ENCODE results near the gene PEPD.

The PEPD gene

DNA sequence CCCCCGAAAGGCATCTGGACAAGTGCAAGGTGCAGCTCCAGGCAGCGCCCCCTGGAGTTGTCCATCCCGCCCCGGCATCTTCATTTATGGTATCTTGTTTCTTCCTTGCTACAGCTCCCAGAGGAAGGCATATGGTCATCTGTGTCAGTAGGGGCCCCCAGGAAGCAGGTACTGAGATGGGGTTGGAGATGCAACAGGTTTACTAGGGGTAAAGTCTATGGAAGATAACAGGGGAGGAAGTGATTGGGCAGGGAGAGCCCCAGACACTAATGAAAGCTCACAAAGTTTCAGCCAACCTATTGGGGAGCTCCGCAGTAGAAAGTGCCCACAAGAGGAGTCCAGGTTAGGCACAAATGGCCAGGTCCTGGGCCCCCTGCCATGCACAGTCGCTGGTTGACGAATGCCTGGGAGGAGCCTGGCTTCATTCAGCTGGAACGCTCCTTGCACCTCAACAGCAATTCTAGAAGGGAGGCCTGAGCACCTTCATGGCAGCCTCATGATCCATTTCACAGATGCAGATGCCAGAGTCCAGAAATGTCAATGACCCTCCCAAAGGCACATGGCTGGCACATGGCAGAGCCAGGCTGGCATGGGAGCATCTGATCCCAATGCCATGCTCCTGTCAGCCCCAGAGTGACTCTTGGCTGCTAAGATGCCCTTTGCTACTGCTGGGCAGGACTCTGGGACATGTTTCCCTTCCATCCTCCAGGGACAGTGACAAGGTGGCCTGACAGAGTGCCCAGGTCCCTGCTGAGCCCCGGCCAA is 23.8 kb upstream of the PEPD start:
- no peak for DNase-seq

DNA sequence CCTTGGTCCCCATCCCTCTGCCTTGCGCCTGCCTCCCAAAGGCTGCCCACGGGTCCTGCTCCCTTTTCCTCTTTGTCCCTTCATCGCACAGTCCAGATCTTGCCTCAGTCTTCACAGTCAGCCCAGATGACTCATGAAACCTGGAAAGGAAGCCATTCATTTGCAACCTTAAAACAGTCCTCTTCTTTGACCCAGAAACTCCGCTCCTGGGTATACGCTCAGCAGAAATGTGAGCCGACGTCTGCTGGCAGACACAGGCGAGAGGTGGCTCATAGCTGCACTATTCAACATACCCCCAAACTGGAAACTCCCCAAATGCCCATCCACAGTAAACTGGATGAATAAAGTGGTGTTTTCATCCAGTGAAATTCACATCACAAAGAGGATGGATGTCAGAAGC is 13.6 kb upstream of the PEPD start:
- DNase-seq: no peak

DNA sequence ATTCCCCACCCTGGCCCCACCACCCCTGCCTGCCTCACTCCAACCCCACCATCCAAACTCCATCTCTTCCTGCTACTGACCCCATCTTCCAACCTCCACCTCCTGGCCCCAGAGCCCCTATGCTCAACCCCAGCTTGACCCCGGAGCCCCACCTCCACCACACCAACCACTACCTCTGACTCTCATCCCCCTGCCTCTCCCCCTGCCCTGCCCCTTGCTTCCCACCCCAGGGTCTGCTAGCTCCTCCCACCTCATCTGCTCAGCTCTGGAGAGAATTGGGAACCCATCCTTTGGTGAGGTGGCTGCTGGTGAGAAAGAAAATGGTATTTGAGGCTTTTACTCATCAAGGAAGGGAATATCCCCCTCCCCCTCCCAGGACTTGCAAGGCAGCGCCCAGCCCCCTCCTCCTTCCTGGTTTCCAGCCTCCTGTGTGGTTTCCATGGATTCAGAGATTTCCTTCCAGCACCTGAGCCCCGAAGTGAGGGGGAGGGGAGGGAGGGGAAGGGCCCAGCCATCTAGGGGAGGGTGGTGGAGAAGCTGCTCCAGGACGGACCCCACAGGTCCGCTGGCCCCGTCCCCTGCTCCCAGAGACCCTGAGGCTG is 11.4 kb upstream of the PEPD start:
- DNase-seq: no peak

DNA sequence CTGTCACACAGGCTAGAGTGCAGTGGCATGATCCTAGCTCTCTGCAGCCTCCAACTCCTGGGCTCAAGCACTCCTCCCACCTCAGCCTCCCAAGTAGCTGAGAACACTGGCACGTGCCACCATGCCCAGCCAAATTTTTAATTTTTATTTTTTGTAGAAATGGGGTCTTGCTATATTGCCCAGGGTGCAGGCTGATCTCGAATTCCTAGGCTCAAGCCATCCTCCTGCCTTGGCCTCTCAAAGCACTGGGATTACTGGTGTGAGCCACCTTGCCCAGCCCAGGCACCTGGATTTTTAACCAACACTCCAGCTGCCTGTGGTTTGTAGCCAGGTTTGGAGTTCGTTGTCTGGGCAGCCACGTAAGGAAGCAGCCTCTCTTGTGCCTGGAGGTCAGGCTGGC is 9.3 kb upstream of the PEPD start:
- no peak for DNase-seq

DNA sequence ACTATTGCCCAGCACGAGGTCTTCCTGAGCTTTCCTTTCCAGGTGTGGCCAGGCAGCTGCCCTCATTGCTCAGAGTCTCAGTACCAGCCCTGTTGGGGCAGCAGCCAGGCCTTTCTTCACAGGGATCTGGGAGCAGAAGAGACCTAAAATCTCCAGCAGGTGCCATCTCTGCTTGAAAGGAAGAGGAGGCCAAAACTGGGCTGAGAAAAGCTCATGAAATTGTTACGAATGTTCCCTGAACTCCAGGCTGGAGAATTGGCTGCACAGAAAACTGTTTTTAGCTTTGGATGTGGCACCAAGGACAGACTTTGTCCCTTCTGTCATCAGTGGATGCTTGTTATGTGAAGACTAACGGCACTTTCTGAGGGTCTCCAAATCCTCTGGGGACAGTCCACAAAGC is 8.7 kb upstream of the PEPD start:
- no peak for DNase-seq

DNA sequence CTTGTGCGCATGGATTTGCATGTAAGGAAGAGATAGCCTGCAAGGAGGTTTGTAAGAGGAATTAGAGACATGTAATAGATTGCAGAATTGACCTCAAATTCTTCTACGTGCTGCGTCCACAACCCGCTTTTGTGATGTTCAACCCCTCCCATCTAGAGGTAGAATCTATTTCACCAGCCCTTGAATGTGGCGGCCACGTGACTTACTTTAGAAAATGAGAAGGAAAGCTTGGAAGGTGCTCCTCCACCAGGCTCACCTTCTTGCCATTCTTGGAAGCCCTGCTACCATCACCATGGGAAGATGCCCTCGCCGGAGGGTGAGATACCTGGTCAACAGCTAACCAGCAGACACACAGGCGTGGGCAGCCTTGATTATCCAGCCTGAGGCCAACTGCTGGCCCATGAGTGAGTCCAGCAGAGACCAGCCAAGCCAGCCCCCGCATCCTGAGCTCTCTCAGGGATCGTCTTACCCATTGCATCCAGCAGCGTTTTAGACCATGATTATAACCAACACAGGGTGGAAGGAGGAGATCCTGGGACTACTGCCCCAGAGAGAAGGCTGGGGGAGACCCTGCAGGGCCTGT is 7.6 kb upstream of the PEPD start:
- DNase-seq: no peak

DNA sequence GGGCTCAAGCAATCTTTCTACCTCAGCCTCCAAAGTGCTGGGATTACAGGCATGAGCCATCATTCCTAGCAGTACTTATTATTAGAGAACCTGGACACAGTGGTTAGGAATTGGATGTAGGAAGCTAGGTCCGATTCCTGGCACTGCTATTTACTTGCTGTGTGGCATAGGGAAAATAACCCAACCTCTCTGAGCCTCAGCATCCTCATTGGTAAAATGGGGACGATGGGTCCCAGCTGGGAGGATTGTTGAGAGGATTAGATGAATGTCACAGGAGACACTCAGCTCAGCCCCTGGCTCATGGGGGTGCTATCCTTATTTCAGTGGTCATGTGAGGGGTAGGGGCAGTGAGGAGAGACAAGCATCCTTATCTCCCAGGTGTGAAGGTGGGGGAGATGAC is 6.8 kb upstream of the PEPD start:
- no peak for DNase-seq

DNA sequence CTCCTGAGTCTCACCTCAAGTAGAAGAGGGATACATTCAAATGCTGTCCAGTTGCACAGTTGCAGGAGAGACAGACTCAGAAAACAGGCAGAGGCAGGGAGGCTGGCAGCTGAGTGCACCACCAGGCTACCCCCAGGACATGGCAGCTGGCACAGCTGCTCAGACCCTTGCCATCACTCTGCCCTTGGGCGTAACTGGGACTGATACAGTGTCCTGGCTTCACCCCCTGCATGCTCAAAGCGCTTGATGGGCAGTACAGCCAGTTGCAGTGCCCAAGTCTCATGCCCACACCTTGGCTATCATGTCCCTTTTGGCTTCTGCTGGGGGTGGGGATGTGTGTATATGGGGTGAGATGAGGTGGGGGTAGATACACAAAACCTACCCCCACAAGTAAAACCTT is 5.5 kb upstream of the PEPD start:
- DNase-seq: no peak

DNA sequence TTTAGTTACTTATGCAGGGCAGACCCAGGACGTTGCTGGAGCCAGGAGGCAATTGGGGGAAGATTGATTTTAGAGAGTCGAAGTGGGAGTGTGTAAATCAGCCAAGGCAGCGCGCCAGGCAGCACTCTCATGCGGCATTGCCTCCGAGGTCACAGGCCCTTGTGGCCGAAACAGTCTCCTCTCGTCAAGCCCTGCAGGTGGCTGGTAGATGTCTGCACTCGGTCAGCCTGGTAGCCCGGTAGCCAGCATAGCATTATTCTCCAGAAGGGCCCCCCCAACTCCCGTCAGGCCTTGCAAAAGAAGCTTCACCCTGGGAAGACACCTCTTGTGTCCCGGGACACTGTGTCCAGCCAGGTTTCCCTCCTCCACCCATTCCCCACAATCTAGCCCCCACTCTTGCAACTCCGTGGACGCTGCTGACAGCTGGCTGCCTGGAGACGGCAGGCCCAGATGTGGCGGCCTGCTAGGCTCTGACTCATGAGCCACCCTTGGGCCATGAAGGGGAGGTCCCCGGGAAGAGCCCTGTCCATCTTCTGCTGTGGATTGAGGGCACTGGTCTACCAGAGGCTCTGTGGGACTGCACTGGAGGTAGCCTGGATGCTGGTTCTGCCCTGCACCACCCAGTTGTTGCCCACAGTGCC is 2.6 kb upstream of the PEPD start:
- DNase-seq: no peak

DNA sequence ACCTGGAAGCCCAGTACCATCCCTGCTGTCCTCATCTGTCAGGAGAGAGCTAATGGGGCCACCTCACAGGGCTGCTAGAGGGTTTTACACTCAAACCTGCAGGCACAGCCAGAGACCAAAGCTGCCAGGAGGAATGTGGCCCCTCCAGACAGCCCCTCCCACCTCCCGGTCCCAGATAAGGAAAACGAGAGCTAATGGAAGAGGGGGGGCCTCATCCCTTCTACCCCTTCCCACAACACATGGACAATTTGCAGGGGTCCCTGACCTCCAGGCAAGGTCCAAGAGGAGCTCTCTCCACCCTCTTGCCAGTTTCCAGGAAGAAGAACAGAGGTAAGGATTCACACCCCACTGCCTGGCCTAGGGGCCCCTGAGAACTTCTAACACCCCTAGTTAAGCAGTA is 1.6 kb upstream of the PEPD start:
- DNase-seq: no peak

DNA sequence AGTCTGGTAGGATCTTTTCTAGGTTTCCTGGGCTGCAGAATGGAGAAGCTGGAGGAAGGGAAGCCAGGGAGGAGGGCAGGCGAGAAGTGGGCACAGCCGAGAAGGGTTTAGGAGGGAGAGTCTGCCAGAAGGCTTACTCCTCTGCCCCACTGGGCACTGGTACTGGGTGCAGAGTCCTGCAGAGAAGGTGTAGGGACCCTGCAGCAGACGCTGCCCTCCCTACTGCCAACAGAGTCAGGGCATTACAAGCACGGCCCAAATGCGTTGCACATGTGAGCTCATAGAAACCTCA is 726 bp upstream of the PEPD start:
- DNase-seq: no peak

DNA sequence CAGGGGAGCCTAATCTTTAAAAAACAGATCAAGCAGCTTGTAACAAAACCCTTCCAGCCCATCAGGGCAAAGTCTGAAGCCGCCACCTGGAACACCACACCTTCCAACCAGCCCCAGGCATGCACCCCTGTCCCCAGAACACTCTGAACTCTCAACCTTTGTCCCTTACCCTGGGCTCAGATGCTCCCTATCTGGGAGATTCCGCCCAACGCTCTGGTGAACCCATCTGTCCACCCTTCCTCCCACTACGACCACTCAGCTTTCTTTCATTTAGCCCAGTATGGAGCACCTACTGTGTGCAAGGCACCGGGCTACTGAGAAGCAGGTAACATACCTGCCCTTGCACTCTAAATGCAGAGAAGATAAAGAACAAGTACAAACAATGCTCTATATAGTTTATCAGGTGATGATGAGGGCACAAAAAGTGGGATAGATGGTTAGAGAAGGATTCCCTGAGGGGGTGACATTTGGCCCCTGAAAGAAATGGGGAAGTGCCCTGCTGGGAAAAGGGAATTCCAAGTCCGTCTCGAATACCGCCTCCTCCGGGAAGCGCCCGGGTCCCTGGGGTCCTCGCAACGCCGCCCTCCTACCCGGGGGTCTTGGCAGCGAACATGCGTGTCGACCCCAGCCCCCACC is 629 bp downstream of the PEPD start:
- DNase-seq: no peak

DNA sequence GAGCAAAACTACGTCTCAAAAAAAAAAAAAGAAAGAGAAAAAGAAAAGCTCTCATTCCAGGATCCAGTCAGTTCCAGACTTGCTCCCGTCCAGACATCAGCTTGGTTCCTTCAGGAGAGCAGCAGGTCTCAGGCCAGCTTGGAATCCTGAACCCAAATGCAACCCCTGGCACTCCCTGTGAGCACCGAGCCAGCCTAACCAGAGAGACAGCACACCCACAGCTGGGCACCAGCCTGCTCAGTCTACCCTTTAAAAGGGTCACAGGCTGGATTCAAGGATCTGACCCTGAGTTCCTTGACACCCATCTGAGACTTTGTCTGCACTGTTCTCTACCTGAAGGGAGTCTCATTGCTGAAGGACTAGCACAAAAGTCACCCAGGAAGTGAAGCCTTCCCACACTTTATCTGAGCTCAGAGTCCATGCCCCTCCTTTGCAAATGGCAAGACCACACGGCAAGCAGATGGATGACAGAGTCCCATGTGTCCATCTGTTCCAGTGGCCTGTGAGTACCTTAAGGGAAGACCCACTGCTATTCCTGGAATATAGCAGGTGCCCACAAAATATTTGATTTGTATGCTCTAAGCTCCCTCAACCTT is 1.4 kb downstream of the PEPD start:
- DNase-seq: no peak

DNA sequence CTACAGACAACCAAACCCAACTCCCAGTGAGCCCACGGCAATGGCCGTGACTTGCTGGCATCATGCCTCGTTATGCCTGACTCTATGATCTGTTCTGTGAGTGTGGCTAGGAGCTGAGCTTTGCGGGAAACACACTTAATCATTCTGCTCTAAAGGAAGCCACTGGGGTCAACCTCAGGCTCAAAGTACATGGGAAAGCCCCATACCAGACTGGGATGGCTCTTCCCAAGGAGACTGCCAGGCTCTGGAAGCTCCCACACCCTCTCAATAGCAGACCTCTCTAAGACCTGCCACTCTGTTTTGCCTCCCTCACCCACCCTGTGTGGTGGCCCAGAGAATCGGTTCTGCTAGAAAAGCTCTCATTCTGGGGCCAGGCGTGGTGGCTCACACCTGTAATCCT is 2.2 kb downstream of the PEPD start:
- no peak for DNase-seq

DNA sequence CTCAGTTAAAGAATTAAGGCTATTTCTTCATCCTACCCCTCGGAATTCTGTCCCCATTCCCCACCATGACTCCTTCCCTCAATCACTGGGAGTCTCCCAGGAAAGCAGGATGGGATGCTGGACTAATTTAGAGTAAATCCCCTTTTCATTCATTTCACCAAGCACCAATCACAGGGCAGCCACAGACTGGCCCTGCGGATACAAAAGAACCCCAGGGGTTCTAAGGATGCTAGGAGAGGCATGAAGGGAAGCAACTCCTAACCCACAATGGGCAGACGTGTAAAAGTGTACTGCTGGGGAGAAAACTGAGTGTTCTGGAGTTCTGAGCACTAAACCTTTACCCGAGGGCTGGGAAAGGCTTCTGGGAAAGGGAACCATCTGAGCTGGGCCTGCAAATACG is 3.0 kb downstream of the PEPD start:
- no peak for DNase-seq

DNA sequence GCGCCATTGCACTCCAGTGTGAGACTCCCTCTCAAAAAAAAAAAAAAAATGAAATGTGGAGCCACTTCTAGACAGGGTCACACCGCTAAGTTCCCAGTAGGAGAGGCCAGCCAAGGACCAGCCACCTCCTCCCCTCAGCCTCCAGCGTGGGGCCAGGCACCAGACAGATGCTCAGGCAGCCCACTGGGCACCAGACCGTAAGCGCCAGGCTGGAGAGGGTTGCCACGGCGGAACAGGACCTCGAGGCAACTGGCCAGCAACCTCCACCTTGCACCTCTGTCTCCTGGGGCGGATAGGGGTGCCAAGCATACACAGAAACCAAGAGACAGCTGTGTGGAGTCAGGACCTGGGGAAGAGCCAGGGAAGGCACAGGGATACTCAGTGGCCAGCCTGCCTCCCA is 3.7 kb downstream of the PEPD start:
- no peak for DNase-seq

DNA sequence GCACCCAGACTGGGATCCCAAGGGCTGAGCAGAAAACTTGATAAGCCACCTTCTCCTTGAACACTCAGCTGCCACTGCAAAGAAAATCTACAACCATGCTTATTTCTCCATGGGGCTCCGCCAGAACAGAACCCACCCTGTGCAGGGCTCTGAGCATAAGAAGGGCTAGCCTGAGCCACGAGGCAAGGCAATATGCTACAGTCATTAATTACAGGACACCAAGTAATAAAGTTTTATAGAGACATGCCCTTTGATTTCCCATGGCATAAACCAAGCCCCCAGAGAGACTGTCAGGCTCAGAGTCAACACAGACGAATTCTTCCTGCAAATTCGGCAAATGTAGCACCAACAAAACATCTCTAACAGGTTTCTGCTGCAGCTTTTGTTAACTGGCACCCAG is 5.7 kb downstream of the PEPD start:
- DNase-seq: no peak

DNA sequence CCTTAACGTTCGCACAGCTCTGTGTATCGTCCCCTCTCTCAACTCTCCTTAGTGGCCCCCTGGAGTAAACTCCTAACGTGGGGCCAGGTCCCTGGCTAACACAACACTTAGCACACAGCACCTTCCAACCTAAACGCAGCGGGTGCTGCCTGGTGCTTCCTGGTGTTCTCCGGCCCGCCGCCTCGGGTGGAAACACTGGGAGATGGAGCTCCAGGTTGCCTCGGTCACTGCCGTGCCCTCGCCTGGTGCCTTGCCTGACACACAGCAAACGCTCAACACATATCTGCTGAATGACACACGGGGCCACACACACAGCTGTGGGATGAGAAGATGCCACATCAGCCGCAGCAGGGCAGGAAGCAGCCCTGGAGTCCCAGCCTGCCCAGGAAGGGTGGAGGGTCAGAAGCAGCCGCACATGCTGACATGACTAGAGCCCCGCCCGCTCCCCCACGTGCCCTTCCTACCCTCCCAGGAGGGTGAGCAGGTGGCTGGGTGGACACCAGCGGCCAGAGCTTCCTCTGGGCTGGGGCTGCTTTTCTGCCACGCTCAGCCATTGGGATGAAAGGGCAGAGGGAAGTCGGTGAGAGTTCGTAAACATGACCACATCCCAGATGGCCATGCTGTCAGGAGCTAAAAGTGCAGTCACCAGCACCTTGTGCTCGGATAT is 6.6 kb downstream of the PEPD start:
- DNase-seq: no peak

DNA sequence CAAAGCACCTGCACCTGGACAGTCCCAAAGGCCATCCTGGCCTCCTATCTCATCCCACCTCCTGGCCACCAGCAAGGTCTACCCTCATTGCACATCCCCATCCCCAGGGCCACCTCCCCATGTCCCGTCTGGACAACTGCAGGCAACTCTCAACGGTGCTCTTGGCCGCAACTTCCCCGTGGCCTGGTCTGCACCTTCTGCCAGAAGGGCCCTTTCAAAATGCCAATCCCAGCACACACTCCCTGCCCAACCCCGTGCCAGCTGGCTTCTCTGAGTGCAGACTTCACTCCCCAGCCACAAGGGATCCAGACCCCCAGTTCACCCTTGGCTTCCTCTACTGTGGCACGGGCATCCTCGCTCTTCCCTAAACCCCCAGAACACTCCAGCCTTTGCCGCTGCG is 8.2 kb downstream of the PEPD start:
- no peak for DNase-seq

DNA sequence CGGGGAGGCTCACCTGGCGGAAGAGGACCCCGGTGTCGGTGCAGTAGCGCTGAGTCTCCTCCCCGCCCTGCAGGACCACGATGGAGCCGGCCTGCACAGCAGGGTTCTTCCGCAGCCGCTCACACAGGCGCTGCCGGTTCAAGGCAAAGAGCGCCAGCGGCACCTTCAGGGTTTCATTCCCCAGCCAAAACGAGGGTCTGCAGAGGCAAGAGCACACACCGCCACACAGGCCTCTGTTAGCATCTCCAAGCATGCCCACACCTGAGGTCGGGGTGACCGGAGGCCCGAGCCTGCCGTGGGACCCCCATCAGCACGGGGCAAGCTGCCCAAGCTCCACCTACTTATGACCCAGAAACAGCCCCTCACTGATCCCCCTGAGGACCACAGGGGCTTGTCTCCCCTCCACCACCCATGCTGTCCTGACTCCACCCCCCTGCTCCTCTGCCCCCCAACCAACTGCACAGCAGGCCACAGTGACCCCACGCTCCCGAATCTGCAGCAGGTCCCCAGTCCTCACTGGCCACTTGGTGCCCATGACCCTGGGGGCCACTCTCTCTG is 8.9 kb downstream of the PEPD start:
- no peak for DNase-seq

DNA sequence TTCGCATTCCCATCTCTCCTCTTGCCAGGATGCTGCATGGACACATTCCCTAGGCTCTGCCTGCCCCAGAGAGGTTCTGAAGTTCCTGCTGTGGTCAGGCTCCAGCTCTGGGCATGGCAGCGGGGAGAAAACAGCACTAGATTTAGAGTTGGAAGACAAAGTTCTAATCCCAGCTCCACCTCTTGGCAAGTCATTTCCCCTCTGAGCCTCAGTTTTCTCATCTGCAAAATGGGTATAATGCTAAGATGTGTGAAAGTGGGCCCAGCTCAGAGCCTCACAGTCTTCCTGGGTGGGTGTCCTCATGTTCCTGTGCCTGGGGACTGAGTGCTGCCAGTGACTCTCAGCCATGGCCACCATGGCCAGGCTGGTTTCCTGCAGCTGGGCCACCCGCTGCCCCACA is 9.6 kb downstream of the PEPD start:
- no peak for DNase-seq

DNA sequence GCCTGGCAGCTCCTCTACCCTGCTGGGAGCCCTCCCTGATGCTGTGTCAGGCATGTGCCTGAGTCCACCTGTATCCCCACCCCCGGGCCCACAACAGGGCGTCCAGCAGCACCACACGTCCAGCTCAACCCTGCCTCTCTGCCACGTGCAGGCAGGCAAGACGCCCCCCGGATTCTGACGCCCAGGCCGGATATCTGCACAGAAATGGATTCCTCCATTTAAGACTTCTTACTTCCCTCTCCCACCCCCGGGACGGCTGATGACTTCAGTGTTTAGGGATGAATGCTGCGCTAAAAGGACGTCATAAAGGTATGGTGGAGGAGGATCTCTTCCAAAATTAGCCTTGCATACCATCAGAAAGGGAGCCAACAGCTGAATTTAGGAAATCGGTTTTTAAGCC is 10.2 kb downstream of the PEPD start:
- DNase-seq: no peak

Data from HCEC 1CT (cell line).